ENCODE data around the gene TAF10. TPM values are rescaled to one million over a fixed set of nuclear protein-coding genes. Genes with fewer than 3 reads are reported as not detected.

TAF10 gene
- total and polyA plus RNA-seq, 3 experiments from 2014 or later: 173 to 336 (median 175) TPM

- no peak overlapping the region for H3K27ac ChIP-seq (ENCODE audit: low read depth, low read length)
- Mint-ChIP-seq H3K36me3 (peaks cover 0 to 53% (median 10%) of the 10 kb centered on the region in 3 donors), H3K4me3 (no peak overlapping the region), H3K27ac (no peak overlapping the region), H3K9me3 (no peaks in the 10 kb centered on the region), H3K27me3 (peaks cover 0 to 4% of the 10 kb centered on the region in 2 donors), H3K4me1 (no peaks in the 10 kb centered on the region)
- no peak overlapping the region for H3K4me3 ChIP-seq (ENCODE audit: low read length)
- no peak for DNase-seq
- POLR2A ChIA-PET: no interaction called here
- H3K27me3 ChIP-seq (ENCODE audit: insufficient read depth, low read length, poor library complexity, severe bottlenecking): no peaks in the 10 kb centered on the region
- no peaks in the 10 kb centered on the region for H3K9me3 ChIP-seq (ENCODE audit: low read length)
- no peaks in the 10 kb centered on the region for H3K36me3 ChIP-seq (ENCODE audit: insufficient read depth, low read length)
- CTCF ChIA-PET: interaction anchor here (1.2 kb wide), 1 partner anchor 20 kb away, joined by 3 read pairs; no protein-coding TSS in a partner anchor
- no peaks in the 10 kb centered on the region for H3K4me1 ChIP-seq (ENCODE audit: insufficient read depth, low read length)
Measured at GRCh38 chr11:6563121-6563619, 48.8 kb downstream of the TAF10 start.

GRCh38 chr11:6561288-6561687 lies 50.7 kb downstream of the TAF10 start:
- no peak overlapping the region for H3K4me3 ChIP-seq (ENCODE audit: low read length)
- ChIA-PET POLR2A (no interaction called here), CTCF (no interaction called here)
- no peak overlapping the region for H3K27ac ChIP-seq (ENCODE audit: low read depth, low read length)
- H3K4me1 Mint-ChIP-seq: no peaks in the 10 kb centered on the region
- H3K4me1 ChIP-seq (ENCODE audit: insufficient read depth, low read length): no peaks in the 10 kb centered on the region
- H3K9me3 Mint-ChIP-seq: no peaks in the 10 kb centered on the region
- no peaks in the 10 kb centered on the region for H3K36me3 ChIP-seq (ENCODE audit: insufficient read depth, low read length)
- H3K36me3 Mint-ChIP-seq: peaks cover 3 to 59% (median 13%) of the 10 kb centered on the region in 3 donors
- peaks cover 0 to 4% of the 10 kb centered on the region in 2 donors for H3K27me3 Mint-ChIP-seq
- no peak overlapping the region for H3K27ac Mint-ChIP-seq
- H3K27me3 ChIP-seq (ENCODE audit: insufficient read depth, low read length, poor library complexity, severe bottlenecking): no peaks in the 10 kb centered on the region
- no peaks in the 10 kb centered on the region for H3K9me3 ChIP-seq (ENCODE audit: low read length)
- H3K4me3 Mint-ChIP-seq: no peak overlapping the region
- no peak for DNase-seq

Other genes starting within 250 kb of the TAF10 start
- gene SMPD1, start 221.7 kb downstream of the TAF10 start, total RNA-seq: 10 to 100 TPM; 30.4 to 30.9 TPM
- gene SMPD1, start 221.7 kb downstream of the TAF10 start, polyA plus RNA-seq: 17.3 TPM
- gene APBB1, start 193.1 kb downstream of the TAF10 start, total RNA-seq: 10 to 100 TPM; 41.7 to 43.6 TPM
- gene APBB1, start 193.1 kb downstream of the TAF10 start, polyA plus RNA-seq: 80.2 TPM
- under 1 TPM in 1 of 2 experiments, not detected in 1; 0.27 TPM for gene HPX, start 171.2 kb downstream of the TAF10 start, total RNA-seq
- gene HPX, start 171.2 kb downstream of the TAF10 start, polyA plus RNA-seq: not detected
- gene TRIM3, start 138.3 kb downstream of the TAF10 start, total RNA-seq: 1 to 10 TPM; 6.4 to 6.8 TPM
- 2.4 TPM for gene TRIM3, start 138.3 kb downstream of the TAF10 start, polyA plus RNA-seq
- gene ARFIP2, start 130.9 kb downstream of the TAF10 start, total RNA-seq: 10 to 100 TPM; 46.9 to 47.5 TPM
- 35.2 TPM for gene ARFIP2, start 130.9 kb downstream of the TAF10 start, polyA plus RNA-seq
- gene TIMM10B, start 130.7 kb downstream of the TAF10 start, total RNA-seq: 10 to 100 TPM; 43.6 to 46.3 TPM
- gene TIMM10B, start 130.7 kb downstream of the TAF10 start, polyA plus RNA-seq: 32.1 TPM
- 1 to 10 TPM; 8.0 to 9.2 TPM for gene DNHD1, start 114.9 kb downstream of the TAF10 start, total RNA-seq
- 1.9 TPM for gene DNHD1, start 114.9 kb downstream of the TAF10 start, polyA plus RNA-seq
- gene RRP8, start 8.6 kb downstream of the TAF10 start, total RNA-seq: 10 to 100 TPM; 42.0 to 44.7 TPM
- gene RRP8, start 8.6 kb downstream of the TAF10 start, polyA plus RNA-seq: 21.1 TPM
- 10 to 100 TPM; 90.1 to 92.6 TPM for gene ILK, start 8.4 kb downstream of the TAF10 start, total RNA-seq
- 111 TPM for gene ILK, start 8.4 kb downstream of the TAF10 start, polyA plus RNA-seq
- 10 to 100 TPM; 57.2 to 61.6 TPM for gene TPP1, start 7.2 kb upstream of the TAF10 start, total RNA-seq
- gene TPP1, start 7.2 kb upstream of the TAF10 start, polyA plus RNA-seq: 165 TPM
- gene DCHS1, start 43.6 kb upstream of the TAF10 start, total RNA-seq: under 1 TPM; 0.89 to 0.96 TPM
- gene DCHS1, start 43.6 kb upstream of the TAF10 start, polyA plus RNA-seq: 1.5 TPM
- gene MRPL17, start 71.1 kb upstream of the TAF10 start, total RNA-seq: 100 to 1,000 TPM; 124 to 129 TPM
- gene MRPL17, start 71.1 kb upstream of the TAF10 start, polyA plus RNA-seq: 24.3 TPM
- gene OR2AG2, start 159.8 kb upstream of the TAF10 start, total RNA-seq: not detected
- not detected for gene OR2AG2, start 159.8 kb upstream of the TAF10 start, polyA plus RNA-seq
- not detected for gene OR2AG1, start 170.8 kb upstream of the TAF10 start, total RNA-seq
- not detected for gene OR2AG1, start 170.8 kb upstream of the TAF10 start, polyA plus RNA-seq
- gene OR6A2, start 187.5 kb upstream of the TAF10 start, total RNA-seq: not detected
- not detected for gene OR6A2, start 187.5 kb upstream of the TAF10 start, polyA plus RNA-seq
- gene OR10A5, start 233.5 kb upstream of the TAF10 start, total RNA-seq: not detected
- not detected for gene OR10A5, start 233.5 kb upstream of the TAF10 start, polyA plus RNA-seq

Data from CD8-positive, alpha-beta memory T cell (primary cell).